LNCaP clone FGC (cell line): ENCODE data around the gene WHAMM.
"Not testable (repeated sequence)": the region's sequence is repeated elsewhere in the genome, so short reads cannot be mapped to it uniquely, and the experiment has no call there.

Source experiments
- DNase-seq: peaks from one replicate; pipeline ENCODE4 v3.0.0-alpha.2; 2011; ENCODE audit warnings: low read depth
- H3K4me3 ChIP-seq: 2 replicates; pipeline ENCODE4 v1.5.1; 2011; ENCODE audit warnings: mild to moderate bottlenecking, low read depth, low read length, control low read depth
- CTCF ChIP-seq: IDR thresholded peaks from 2 replicates; pipeline ENCODE4 v1.5.1; 2012; ENCODE audit warnings: mild to moderate bottlenecking; ENCODE audit not compliant: control insufficient read depth, insufficient read depth; ENCODE audit errors: extremely low read depth

The WHAMM gene

GRCh38 chr15:82810890-82811426 lies 1.5 kb downstream of the WHAMM start:
- TF ChIP-seq CTCF, result no peak

GRCh38 chr15:82812994-82813393 lies 3.6 kb downstream of the WHAMM start:
- no peak for DNase-seq
- TF ChIP-seq CTCF, result no peak
- H3K4me3 ChIP-seq, result no peak overlapping the region

More at GRCh38 chr15:82810890-82811426, 1.5 kb downstream of the WHAMM start:
- peak overlapping the region; percentile 68 for H3K4me3 ChIP-seq
- DNase-seq, result no peak

GRCh38 chr15:82820128-82820527 lies 10.7 kb downstream of the WHAMM start:
- no peak for TF ChIP-seq CTCF
- DNase-seq, result no peak

GRCh38 chr15:82821396-82821795 lies 12.0 kb downstream of the WHAMM start:
- DNase-seq, H3K4me3 ChIP-seq: not testable (repeated sequence)

More at GRCh38 chr15:82820128-82820527, 10.7 kb downstream of the WHAMM start:
- no peak overlapping the region for H3K4me3 ChIP-seq

- H3K4me3 ChIP-seq, DNase-seq: not testable (repeated sequence)
Observed at GRCh38 chr15:82821851-82822250, 12.4 kb downstream of the WHAMM start.

- no peak for TF ChIP-seq CTCF
- no peak for DNase-seq
- no peak overlapping the region for H3K4me3 ChIP-seq
Observed at GRCh38 chr15:82823049-82823448, 13.6 kb downstream of the WHAMM start.

GRCh38 chr15:82828075-82828474 lies 18.6 kb downstream of the WHAMM start:
- no peak for DNase-seq
- no peak overlapping the region for H3K4me3 ChIP-seq
- TF ChIP-seq CTCF, result no peak

GRCh38 chr15:82829234-82829633 lies 19.8 kb downstream of the WHAMM start:
- no peak overlapping the region for H3K4me3 ChIP-seq
- no peak for DNase-seq
- TF ChIP-seq CTCF, result no peak
